GM21423 (cell line): ENCODE data around the gene VPREB3.

ENCODE experiments used
- ATAC-seq: cut with Tn5 transposase; IDR thresholded peaks from one replicate; pipeline ENCODE4 v1.9.1; 2021; ENCODE audit warnings: mild to moderate bottlenecking, moderate library complexity; ENCODE audit not compliant: unreplicated experiment

Gene VPREB3

DNA sequence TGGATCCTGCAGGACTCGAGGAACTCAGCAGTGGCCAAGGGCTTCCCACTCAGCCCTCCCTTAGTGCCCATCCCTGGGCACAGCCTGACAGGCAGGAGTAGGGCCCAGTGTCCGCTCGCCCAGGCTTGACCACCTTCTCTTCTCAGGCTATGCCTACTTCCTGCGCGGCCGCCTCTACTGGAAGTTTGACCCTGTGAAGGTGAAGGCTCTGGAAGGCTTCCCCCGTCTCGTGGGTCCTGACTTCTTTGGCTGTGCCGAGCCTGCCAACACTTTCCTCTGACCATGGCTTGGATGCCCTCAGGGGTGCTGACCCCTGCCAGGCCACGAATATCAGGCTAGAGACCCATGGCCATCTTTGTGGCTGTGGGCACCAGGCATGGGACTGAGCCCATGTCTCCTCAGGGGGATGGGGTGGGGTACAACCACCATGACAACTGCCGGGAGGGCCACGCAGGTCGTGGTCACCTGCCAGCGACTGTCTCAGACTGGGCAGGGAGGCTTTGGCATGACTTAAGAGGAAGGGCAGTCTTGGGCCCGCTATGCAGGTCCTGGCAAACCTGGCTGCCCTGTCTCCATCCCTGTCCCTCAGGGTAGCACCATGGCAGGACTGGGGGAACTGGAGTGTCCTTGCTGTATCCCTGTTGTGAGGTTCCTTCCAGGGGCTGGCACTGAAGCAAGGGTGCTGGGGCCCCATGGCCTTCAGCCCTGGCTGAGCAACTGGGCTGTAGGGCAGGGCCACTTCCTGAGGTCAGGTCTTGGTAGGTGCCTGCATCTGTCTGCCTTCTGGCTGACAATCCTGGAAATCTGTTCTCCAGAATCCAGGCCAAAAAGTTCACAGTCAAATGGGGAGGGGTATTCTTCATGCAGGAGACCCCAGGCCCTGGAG lies 29.3 kb upstream of the VPREB3 start:
- ATAC-seq, result no peak

DNA sequence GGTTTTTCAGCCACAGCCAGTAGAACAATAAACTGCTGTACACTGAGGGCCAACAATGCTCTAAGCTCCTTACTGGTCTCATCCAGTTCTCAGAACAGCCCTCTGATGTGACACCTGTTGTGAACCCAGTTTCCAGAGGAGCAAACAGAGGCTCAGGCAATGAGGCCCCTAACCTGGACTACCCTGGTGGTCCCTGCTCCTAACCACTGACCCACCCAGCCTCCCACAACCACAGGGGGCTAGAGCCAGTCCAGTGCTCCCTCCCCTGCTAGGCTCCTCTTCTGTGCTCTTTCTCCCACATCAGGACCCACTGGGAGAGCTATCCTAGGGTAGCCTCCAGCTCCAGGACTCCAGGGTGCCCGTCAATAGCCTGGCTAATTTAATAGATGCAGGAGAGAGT lies 28.5 kb upstream of the VPREB3 start:
- no peak for ATAC-seq

DNA sequence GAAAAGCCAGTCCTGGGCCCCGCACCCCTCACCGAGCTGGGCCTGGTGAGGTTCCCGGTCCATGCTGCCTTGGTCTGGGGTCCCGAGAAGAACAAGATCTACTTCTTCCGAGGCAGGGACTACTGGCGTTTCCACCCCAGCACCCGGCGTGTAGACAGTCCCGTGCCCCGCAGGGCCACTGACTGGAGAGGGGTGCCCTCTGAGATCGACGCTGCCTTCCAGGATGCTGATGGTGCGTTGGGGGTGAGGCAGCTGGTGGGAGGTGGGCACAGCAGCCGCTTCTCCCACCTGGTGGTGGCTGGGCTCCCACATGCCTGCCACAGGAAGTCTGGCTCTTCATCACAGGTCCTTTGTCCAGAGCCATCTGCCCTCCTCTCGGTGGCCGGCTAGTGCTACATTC lies 28.0 kb upstream of the VPREB3 start:
- no peak for ATAC-seq

DNA sequence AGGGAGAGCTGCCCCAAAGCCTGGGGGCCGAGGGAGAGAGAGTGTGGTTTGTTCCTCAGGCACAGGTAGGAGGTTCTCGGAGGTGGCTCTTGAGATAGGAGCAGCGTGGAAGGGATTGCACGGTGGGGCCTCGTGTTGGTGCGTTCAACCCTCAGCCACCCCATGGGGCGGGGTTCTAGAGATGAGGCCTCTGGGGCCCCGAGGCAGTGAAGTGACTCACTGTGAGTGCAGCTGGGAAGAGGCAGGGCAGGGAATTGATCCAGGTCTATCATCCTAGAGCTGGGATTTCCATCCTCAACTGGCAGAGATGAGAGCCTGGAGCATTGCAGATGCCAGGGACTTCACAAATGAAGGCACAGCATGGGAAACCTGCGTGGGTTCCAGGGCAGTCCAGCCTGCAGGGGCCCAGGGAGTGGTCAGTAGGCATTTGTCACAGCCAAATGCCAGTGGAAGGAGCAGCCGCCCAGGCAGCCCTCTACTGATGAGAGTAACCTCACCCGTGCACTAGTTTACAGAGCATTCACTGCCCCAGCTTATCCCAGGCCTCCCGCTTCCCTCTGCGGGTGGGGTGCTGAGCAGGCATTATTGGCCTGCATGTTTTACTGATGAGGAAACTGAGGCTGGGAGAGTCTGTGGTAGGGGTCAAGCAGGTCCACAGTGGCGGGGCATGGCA lies 27.4 kb upstream of the VPREB3 start:
- no peak for ATAC-seq

DNA sequence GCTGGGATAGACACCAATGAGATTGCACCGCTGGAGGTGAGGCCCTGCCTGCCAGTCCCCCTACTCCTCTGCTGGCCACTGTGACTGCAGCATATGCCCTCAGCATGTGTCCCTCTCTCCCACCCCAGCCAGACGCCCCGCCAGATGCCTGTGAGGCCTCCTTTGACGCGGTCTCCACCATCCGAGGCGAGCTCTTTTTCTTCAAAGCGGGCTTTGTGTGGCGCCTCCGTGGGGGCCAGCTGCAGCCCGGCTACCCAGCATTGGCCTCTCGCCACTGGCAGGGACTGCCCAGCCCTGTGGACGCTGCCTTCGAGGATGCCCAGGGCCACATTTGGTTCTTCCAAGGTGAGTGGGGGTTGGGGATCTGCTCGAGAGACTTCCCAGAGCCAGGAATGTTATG lies 26.8 kb upstream of the VPREB3 start:
- ATAC-seq, result no peak

DNA sequence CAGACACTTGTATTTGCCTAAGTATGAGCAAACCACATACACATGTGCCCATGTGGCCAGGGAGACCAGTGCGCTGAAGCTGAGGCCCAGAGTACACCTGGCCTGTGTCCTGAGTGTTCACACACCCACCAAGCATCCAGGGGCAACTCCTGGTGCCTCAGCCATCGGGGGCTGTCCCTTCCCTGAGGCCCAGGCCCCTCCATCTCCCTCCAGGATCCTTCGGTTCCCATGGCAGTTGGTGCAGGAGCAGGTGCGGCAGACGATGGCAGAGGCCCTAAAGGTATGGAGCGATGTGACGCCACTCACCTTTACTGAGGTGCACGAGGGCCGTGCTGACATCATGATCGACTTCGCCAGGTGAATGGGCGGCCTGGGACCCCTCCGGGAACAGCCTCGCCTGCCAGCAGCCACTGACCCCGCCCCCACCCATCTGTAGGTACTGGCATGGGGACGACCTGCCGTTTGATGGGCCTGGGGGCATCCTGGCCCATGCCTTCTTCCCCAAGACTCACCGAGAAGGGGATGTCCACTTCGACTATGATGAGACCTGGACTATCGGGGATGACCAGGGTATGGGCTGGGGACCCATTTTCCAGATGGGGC lies 26.0 kb upstream of the VPREB3 start:
- ATAC-seq, result no peak

DNA sequence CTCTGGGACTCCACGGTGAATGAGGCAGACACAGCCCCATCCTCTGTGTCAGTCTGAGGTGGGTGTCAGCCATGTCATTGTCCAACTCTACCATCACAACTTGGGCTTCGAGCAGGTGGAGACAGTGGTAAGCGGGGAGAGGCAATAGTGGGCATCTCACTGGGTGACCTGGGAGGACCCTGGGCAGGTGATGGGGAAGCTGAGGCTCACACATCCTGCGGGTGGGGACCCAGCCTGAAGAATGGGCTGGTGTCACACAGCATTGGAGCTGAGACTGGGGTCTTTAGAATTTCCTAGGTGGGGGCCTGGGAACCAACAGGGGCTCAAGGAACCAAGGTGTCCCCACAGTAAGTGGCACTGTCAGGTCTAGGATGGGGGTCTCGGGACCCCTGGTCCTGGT lies 25.5 kb upstream of the VPREB3 start:
- no peak for ATAC-seq

DNA sequence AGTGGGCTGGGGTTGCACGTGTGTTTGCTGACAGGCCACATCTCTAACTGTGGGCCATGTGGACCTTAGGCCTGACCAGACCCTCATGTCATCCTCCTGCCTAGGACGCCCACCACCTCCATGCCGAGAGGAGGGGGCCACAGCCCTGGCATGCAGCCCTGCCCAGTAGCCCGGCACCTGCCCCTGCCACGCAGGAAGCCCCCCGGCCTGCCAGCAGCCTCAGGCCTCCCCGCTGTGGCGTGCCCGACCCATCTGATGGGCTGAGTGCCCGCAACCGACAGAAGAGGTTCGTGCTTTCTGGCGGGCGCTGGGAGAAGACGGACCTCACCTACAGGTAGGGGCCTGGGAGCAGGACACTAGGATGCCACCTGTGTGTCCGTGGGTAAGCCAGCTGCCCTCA lies 24.9 kb upstream of the VPREB3 start:
- no peak for ATAC-seq

DNA sequence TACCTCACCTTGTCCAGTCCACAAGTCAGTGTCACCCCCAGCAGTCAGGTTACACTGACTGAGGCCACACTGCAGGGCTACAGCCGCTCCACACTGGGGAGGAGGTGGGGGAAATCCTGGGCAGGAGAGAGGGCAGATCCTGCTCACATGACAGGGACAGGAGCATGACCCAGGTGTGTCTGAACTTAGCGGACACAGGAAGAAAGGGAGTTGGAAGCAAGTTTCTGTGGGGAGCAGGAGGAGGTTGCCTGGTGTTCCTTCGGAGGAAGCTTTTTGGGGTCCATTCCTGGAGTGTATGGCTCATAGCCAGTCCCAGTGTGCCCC lies 24.3 kb upstream of the VPREB3 start:
- ATAC-seq, result no peak

DNA sequence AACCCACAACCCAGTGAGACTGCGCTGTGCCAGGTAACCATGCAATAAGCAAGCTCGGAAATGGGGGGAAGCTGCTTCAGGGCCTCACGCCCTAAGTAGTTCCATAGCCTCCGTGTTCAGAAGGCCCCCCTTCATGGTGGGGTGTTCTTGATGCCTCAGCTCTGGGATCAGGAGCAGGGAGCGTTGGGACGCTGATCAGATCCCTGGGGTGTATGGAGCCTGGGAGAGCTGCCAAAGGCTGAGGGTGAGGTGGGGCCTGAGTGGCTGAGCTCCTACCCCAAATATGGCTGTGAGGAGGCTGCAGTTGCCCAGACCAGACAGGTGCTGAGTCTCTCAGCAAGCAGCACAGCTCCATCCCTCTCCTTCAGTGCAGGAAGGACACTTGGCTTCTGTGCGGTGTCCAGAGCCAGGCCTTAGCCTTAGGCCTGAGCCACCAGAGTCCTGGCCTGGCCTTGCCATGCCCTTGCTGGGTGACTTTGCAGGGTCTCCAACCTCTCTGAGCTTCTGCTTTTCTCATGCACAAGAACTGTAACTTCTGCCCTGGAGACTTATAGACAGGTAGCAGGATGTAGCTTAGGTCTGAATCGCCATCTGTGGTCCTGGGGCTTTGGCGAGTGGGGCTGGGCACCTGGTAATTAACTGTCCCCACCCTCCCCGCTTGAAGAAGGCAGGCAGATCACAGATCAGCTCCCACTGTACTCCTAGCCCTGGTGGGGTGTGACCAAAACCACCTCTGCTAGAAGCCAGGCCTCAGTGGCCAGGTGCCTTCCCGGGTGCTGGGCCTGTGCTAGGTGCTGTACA lies 23.8 kb upstream of the VPREB3 start:
- ATAC-seq, result no peak

DNA sequence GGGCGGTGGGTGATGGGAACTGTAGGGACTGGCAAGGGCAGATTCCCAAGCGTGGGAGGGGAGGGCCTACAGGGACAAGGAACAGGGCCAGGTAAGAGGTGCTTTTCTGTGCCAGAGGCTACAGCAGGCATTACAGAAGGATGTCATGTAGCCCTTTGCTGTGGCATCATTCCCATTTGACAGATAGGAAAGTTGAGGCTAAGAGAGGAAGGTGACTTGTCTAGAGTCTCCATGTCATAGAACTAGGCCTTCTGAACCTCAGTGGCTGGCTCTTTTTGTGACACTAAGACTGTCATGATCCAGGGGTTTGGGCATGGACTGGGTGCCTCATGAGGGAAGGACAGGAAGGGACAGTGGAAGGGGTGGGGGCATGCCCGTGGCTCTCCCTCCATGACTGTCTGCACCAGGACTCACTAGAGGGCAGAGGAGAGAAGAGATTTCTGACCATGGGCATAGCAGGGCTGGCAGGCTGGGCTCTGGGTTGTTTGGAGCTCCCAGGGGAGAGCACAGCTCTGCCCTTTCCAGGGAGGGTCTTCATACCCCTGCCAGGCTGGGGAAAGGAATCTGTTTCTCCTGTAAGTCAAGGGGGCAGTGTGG lies 21.7 kb upstream of the VPREB3 start:
- ATAC-seq, result no peak

DNA sequence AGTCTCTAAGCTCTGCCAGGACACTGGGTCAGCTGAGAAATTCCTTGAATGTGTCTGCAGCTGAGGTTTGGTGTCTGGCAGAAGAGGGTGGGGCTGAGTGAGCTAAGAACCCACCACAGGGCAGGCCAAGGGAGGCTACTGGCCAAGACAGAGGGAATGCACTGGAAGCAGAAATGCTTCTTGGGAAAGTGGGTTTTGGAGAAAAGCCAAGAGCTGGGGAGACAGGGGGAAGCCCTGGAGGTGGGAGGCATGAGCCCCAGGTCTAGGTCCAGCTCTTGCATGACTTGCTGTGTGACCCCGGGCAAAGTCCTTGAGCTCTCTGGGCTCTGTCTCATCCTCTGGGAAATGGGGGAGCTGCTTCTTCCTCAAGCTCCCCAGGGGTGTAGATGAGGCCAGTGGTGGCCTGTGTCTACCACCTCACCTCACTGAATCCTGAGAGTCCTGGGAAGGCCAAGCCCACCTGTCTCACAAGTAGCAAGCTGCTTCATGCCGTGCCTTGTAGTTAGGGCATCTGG lies 20.8 kb upstream of the VPREB3 start:
- no peak for ATAC-seq

DNA sequence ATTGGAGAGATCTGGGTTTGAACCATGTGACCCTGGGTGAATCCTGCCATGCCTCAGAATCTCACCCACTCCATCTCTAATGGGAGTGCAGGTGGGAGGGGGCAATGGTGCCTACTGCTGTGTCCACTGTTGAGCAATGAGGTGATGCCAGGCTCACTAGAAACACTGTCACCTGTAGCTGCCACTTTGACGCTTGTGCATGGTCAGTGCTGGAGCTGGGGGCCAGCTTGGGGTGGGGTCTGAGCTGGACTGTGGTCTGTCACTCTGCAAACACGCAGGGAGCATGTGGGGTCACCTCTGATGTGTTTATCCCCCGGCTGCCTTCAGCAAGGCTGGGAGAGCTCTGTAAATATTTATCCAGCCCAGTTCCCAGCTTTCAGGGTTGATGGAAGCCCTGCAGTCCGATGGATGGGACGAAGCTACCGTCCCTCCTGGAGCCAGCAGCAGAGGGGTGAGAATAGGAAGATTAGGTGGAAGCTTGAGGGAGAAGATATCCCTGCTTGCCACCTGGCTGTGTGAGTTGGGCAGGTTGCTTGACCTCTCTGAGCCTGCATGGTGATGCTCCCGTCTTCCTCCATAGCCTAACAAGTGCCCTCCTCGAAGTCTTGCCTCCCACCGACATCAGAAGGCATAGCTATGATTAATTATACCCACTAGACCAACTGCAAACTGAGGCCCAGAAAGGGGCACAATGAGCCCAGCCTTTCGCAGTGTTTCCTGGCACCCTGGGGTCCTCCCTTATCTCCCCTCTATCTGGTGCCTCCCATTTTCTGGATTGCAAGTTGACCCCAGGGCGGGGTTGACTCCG lies 20.1 kb upstream of the VPREB3 start:
- no peak for ATAC-seq

DNA sequence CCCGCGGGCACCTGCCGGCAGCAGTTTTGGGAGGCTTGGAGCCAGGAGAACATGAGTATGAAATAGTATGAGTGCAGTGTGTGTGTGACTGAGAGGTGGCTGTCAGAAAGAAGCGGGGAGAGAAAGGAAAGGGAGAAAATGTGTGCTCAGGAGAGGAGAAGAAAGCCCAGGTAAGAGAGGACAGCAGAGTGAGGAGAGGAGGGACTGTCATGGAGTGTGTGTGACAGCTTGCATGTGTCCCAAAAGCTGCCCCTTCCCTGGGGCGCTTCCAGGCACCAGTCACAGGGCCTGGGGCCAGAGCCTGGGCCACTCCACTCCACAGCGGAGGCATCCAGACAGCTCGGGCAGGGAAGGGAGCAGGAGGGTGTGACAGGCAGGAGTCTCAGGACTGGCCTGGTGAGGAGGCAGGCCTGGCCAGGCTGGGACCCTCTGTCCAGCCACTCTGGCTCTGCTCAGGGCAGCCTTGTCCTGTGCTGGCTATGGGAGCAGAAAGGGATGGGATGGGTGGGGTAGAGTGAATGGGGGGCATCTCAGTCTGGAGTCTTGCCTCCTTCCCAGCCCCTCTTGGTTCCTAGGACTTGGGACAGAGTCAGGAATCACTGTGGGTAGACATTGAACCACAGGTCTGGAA lies 19.4 kb upstream of the VPREB3 start:
- ATAC-seq, result no peak

DNA sequence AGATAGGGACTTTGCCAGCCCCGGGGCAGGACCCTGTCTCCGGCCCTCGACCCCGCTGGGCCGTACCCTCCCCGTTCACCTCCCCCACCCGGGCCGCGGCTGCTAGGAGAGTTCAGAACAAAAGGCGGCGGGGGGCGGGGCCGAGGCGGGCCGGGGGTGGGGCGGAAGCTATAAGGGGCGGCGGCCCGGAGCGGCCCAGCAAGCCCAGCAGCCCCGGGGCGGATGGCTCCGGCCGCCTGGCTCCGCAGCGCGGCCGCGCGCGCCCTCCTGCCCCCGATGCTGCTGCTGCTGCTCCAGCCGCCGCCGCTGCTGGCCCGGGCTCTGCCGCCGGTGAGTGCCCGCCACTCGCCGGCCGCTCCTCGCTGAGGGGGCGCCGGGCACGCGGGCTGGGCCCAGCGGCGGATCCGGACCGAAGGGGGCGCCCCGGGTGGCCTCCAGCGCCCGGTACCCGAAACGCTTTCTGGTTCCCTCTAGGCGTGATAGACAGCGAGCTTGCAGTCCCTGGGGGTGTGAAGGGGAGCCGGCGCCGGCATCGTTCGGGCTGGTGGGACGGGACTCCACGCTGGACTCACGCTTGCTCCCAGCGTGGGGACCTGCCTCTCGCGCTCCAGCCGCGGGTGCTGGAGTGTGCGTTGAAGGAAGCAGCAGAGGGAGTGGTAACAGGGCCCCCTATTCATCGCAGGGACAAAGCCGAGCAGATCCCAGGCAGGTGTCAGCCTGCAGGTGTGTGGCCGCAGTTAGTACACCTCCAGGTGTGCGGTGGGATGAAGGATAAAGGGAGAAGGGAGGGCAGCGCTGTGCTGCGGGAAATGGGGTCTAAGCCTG lies 18.6 kb upstream of the VPREB3 start, which contains the start of gene MMP11:
MMP11 (plus strand) TSS at position 201 of the 825 bp plus-strand sequence; CDS start at position 223, 22 bp downstream.
- no peak for ATAC-seq

DNA sequence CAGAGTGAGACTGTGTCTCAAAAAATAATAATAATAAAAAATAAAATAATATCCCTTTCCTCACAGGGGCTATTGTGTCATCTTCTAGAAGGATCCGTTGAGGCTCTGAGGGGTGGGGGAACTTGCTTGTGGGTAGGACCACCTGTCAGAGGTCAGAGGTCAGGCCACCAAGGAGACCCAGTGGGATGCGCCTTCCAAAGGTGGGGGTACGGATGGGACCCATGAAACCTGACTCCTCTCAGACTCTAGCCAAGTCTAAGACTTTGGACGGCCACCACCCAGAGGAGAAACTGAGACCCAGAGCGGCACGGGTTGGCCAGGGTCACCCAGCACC lies 18.1 kb upstream of the VPREB3 start:
- ATAC-seq, result no peak

DNA sequence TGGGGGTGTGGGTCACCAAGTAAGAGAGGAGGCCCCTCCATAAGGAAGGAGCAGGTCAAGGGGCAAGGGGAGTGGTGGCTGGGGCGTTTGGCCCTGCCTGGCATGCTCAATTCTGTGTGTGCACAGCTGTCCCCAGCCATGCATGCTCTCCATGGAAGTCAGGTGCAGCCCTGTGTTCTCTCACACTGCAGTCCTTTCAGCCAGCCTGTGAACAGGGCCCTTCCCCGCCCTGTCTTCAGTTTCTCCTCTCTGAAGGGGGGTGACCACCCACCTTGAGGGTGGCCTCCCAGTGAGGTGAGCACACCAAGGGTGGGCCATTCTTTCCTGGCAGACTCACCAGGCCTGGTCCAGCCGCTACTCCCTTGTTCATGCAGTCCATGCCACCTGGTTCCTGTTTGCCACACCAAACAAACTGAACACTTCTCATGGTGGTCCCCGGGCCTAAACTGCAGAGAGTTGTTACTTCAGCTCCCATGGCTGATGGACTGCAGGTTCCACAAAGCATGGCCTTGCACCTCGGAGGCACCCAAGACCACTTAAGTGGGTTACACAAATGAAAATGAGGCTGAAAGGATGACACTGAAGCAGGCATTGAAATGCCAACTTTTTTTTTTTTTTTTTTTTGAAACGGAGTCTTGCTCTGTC lies 15.2 kb upstream of the VPREB3 start:
- ATAC-seq, result no peak
